Ovary (tissue), 3 donors: ENCODE measurements around the gene SH3RF3.

Experiments used
- CTCF ChIP-seq, 3 donors: fragments of 450-650 bp in 2 of 3; fragments of 200-600 bp in 1 of 3; IDR thresholded peaks; one replicate each; pipeline versions ENCODE4 v1.5.1 to v1.8.0; 2016 to 2022; ENCODE audit warnings: antibody characterized with exemption in 3 of 3, mild to moderate bottlenecking in 1 of 3
- POLR2A ChIP-seq: fragments of 450-650 bp; IDR thresholded peaks from one replicate; pipeline ENCODE4 v1.6.1; 2017; ENCODE audit warnings: antibody characterized with exemption, mild to moderate bottlenecking, moderate library complexity
- donor health status: DM: no; HTN: no; CAD: no.

- TF ChIP-seq CTCF (IDR thresholded peaks at IDR 0.05) (no peak), POLR2A (no peak)
Observed at GRCh38 chr2:109222422-109222821, 93.4 kb downstream of the SH3RF3 start.
